Measurements from ENCODE around the gene TOB2.

DNA sequence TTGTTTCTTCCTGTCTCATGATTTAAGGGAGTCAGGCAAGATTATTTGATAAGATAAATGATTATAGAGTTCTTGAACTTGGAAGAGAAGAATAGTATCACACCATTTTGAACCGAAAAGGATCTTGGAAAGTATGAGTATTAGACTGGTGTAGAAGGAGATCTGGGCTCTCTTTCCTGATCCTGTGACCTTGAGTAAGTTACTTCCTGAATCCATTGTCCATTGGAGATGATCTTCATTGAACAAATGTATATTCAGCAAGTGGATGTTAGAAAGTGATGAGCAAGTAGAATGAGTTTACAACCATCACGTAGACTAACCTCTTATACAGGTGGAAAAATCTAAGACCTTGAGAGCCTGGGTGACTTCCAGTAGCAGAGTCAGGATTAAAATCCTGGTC lies 24.3 kb upstream of the TOB2 start:
- TF ChIP-seq, protein P1, sequence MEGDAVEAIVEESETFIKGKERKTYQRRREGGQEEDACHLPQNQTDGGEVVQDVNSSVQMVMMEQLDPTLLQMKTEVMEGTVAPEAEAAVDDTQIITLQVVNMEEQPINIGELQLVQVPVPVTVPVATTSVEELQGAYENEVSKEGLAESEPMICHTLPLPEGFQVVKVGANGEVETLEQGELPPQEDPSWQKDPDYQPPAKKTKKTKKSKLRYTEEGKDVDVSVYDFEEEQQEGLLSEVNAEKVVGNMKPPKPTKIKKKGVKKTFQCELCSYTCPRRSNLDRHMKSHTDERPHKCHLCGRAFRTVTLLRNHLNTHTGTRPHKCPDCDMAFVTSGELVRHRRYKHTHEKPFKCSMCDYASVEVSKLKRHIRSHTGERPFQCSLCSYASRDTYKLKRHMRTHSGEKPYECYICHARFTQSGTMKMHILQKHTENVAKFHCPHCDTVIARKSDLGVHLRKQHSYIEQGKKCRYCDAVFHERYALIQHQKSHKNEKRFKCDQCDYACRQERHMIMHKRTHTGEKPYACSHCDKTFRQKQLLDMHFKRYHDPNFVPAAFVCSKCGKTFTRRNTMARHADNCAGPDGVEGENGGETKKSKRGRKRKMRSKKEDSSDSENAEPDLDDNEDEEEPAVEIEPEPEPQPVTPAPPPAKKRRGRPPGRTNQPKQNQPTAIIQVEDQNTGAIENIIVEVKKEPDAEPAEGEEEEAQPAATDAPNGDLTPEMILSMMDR (IDR thresholded peaks at IDR 0.05; ENCODE audit: insufficient read depth, low read length) = no peak
- TF ChIP-seq POLR2AphosphoS5 (IDR thresholded peaks at IDR 0.05; ENCODE audit: low read depth) = no peak
- TF ChIP-seq, protein P2, sequence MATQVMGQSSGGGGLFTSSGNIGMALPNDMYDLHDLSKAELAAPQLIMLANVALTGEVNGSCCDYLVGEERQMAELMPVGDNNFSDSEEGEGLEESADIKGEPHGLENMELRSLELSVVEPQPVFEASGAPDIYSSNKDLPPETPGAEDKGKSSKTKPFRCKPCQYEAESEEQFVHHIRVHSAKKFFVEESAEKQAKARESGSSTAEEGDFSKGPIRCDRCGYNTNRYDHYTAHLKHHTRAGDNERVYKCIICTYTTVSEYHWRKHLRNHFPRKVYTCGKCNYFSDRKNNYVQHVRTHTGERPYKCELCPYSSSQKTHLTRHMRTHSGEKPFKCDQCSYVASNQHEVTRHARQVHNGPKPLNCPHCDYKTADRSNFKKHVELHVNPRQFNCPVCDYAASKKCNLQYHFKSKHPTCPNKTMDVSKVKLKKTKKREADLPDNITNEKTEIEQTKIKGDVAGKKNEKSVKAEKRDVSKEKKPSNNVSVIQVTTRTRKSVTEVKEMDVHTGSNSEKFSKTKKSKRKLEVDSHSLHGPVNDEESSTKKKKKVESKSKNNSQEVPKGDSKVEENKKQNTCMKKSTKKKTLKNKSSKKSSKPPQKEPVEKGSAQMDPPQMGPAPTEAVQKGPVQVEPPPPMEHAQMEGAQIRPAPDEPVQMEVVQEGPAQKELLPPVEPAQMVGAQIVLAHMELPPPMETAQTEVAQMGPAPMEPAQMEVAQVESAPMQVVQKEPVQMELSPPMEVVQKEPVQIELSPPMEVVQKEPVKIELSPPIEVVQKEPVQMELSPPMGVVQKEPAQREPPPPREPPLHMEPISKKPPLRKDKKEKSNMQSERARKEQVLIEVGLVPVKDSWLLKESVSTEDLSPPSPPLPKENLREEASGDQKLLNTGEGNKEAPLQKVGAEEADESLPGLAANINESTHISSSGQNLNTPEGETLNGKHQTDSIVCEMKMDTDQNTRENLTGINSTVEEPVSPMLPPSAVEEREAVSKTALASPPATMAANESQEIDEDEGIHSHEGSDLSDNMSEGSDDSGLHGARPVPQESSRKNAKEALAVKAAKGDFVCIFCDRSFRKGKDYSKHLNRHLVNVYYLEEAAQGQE (IDR thresholded peaks at IDR 0.05; ENCODE audit: insufficient replicate concordance, low read depth) = no peak
- no peak for TF ChIP-seq GABPA (IDR thresholded peaks at IDR 0.05; ENCODE audit: low read depth)
